GM23248 (cell line): ENCODE results near the gene CDK14. TPM values are rescaled to one million over a fixed set of nuclear protein-coding genes. Genes with fewer than 3 reads are reported as not detected.

ENCODE experiments used
- DNase-seq: peaks from one replicate; pipeline ENCODE4 v3.0.0-alpha.2; 2015
- H2AFZ ChIP-seq: fragments of 200-600 bp; sonication (generic); 2 replicates; pipeline ENCODE4 v1.6.1; 2016; ENCODE audit warnings: antibody characterized with exemption
- H3F3A ChIP-seq: fragments of 200-600 bp; sonication (generic); 2 replicates; pipeline ENCODE4 v1.6.1; 2016; ENCODE audit warnings: mild to moderate bottlenecking, antibody characterized with exemption, mixed run types; ENCODE audit not compliant: insufficient read depth
- H3K27ac ChIP-seq: fragments of 200-600 bp; sonication (generic); 2 replicates; pipeline ENCODE4 v1.5.1; 2016; ENCODE audit warnings: mild to moderate bottlenecking
- H3K27me3 ChIP-seq: fragments of 200-600 bp; sonication (generic); replicated peaks from 2 replicates; pipeline ENCODE4 v1.6.1; 2016; ENCODE audit warnings: mild to moderate bottlenecking; ENCODE audit not compliant: insufficient read depth
- H3K36me3 ChIP-seq: fragments of 200-600 bp; sonication (generic); 2 replicates; pipeline ENCODE4 v1.6.1; 2016; ENCODE audit warnings: low read depth, mild to moderate bottlenecking
- H3K4me1 ChIP-seq: fragments of 200-600 bp; sonication (generic); 2 replicates; pipeline ENCODE4 v1.6.1; 2016; ENCODE audit warnings: mild to moderate bottlenecking; ENCODE audit not compliant: insufficient read depth
- H3K4me2 ChIP-seq: fragments of 200-600 bp; sonication (generic); one replicate; pipeline ENCODE4 v1.6.1; 2016; ENCODE audit warnings: mild to moderate bottlenecking; ENCODE audit not compliant: unreplicated experiment
- H3K4me3 ChIP-seq: fragments of 200-600 bp; sonication (generic); 2 replicates; pipeline ENCODE4 v1.5.1; 2016; ENCODE audit warnings: mild to moderate bottlenecking
- H3K79me2 ChIP-seq: fragments of 200-600 bp; sonication (generic); 2 replicates; pipeline ENCODE4 v1.6.1; 2016; ENCODE audit warnings: mild to moderate bottlenecking; ENCODE audit not compliant: insufficient read depth
- H3K9ac ChIP-seq: fragments of 200-600 bp; sonication (generic); 2 replicates; pipeline ENCODE4 v1.6.1; 2016; ENCODE audit warnings: mild to moderate bottlenecking
- H3K9me2 ChIP-seq: fragments of 200-600 bp; sonication (generic); 2 replicates; pipeline ENCODE4 v1.6.1; 2016; ENCODE audit warnings: mixed run types, mild to moderate bottlenecking, moderate library complexity; ENCODE audit not compliant: insufficient read depth
- H3K9me3 ChIP-seq: fragments of 200-600 bp; sonication (generic); one replicate; pipeline ENCODE4 v1.6.1; 2017; ENCODE audit warnings: low read depth
- H4K20me1 ChIP-seq: fragments of 200-600 bp; sonication (generic); 2 replicates; pipeline ENCODE4 v1.6.0; 2016; ENCODE audit not compliant: insufficient read depth
- EZH2 ChIP-seq: fragments of 200-600 bp; sonication (generic); IDR thresholded peaks from 2 replicates; pipeline ENCODE4 v1.6.1; 2018; ENCODE audit warnings: antibody characterized with exemption, mild to moderate bottlenecking; ENCODE audit not compliant: insufficient read depth, poor library complexity, severe bottlenecking
- EZH2phosphoT487 ChIP-seq: fragments of 200-600 bp; sonication (generic); IDR thresholded peaks from 2 replicates; pipeline ENCODE4 v1.6.1; 2018; ENCODE audit warnings: antibody characterized with exemption, moderate library complexity, mild to moderate bottlenecking, low read depth; ENCODE audit not compliant: insufficient read depth
- WGBS, 2 experiments: methylation state at CpG; one replicate each; pipeline ENCODE4 v1.1.6; 2015 to 2017; ENCODE audit warnings: low lambda C conversion rate in 2 of 2, low coverage in 1 of 2; ENCODE audit errors: missing lambda C conversion rate in 2 of 2; 5-methylcytosine and 5-hydroxymethylcytosine counted together
- in situ Hi-C: fragments of 300-500 bp; cut with MboI; formaldehyde crosslinking; loops from 2 replicates; pipeline ENCODE4 v1.15.0; 2020
- polyA plus RNA-seq: library from polyadenylated mRNA; unstranded; fragments of >200 nt; fragmentation: Nextera tagmentation; extraction: Ambion mirVana; gene quantifications from 2 replicates; pipeline ENCODE4 v1.2.1, GENCODE V29; 2016
- total RNA-seq: library from RNA; depleted of rRNA; stranded (reverse); fragments of >200 nt; shearing (Covaris generic); gene quantifications from 2 replicates; pipeline ENCODE4 v1.2.3, GENCODE V29; 2014

The CDK14 gene
- total and polyA plus RNA-seq, 2 experiments from 2014 or later, result 19.9 to 21.2 TPM

GRCh38 chr7:90994601-90995000 is 398.5 kb downstream of the CDK14 start:
- WGBS, 2 experiments, result 95 to 96% methylated on average over 5 of the region's 5 CpGs

GRCh38 chr7:90995996-90996395 is 399.9 kb downstream of the CDK14 start:
- H3K4me2 ChIP-seq, result no peak overlapping the region
- no peaks in the 10 kb centered on the region for H3K9me2 ChIP-seq
- H3K9me3 ChIP-seq, result no peaks in the 10 kb centered on the region
- no peak overlapping the region for H3K27ac ChIP-seq
- H4K20me1 ChIP-seq, result no peaks in the 10 kb centered on the region
- no peaks in the 10 kb centered on the region for H3K36me3 ChIP-seq
- TF ChIP-seq EZH2, result no peak
- no peak for TF ChIP-seq EZH2phosphoT487
- no peaks in the 10 kb centered on the region for H3K27me3 ChIP-seq
- DNase-seq, result no peak
- no peak overlapping the region for H3K4me3 ChIP-seq
- H2AFZ ChIP-seq, result no peak overlapping the region
- H3F3A ChIP-seq, result peaks cover 14% of the 10 kb centered on the region; the same call in 1 of the 2 replicates
- in situ Hi-C loops, result no loop called here
- peaks cover 15% of the 10 kb centered on the region for H3K4me1 ChIP-seq
- H3K79me2 ChIP-seq, result no peaks in the 10 kb centered on the region
- H3K9ac ChIP-seq, result no peak overlapping the region
- 84 to 86% methylated on average over 2 of the region's 2 CpGs for WGBS, 2 experiments

More at GRCh38 chr7:90994601-90995000, 398.5 kb downstream of the CDK14 start:
- no peaks in the 10 kb centered on the region for H3K79me2 ChIP-seq
- TF ChIP-seq EZH2, result no peak
- TF ChIP-seq EZH2phosphoT487, result no peak
- H3K9ac ChIP-seq, result no peak overlapping the region
- in situ Hi-C loops, result no loop called here
- H3K9me3 ChIP-seq, result no peaks in the 10 kb centered on the region
- H3K9me2 ChIP-seq, result no peaks in the 10 kb centered on the region
- H4K20me1 ChIP-seq, result no peaks in the 10 kb centered on the region
- H3K4me3 ChIP-seq, result no peak overlapping the region
- peaks cover 2% of the 10 kb centered on the region; the same call in 1 of the 2 replicates for H3F3A ChIP-seq
- H3K36me3 ChIP-seq, result no peaks in the 10 kb centered on the region
- DNase-seq, result peak; percentile 10
- no peaks in the 10 kb centered on the region for H3K27me3 ChIP-seq
- H3K4me2 ChIP-seq, result no peak overlapping the region
- peaks cover under 1% of the 10 kb centered on the region; the same call in 1 of the 2 replicates for H3K4me1 ChIP-seq
- no peak overlapping the region for H3K27ac ChIP-seq
- H2AFZ ChIP-seq, result no peak overlapping the region

GRCh38 chr7:90999989-91000979 is 404.2 kb downstream of the CDK14 start:
- Histone ChIP-seq H3K79me2 (0 out of 2 replicates have a peak, but pooled peaks cover 6% of the 10 kb centered on the region), H3K36me3 (no peaks in the 10 kb centered on the region), H3K9me2 (no peaks in the 10 kb centered on the region), H3K27me3 (no peaks in the 10 kb centered on the region), H3K4me2 (peak overlapping the region; percentile 56), H2AFZ (no peak overlapping the region), H3F3A (peaks cover 20% of the 10 kb centered on the region; the same call in 1 of the 2 replicates), H4K20me1 (no peaks in the 10 kb centered on the region), H3K9ac (0 out of 2 replicates have a peak overlapping the region, but pooled peaks have one; percentile 21), H3K4me1 (peaks cover 18% of the 10 kb centered on the region), H3K9me3 (no peaks in the 10 kb centered on the region), H3K4me3 (no peak overlapping the region), H3K27ac (peak overlapping the region; percentile 30)
- WGBS, 2 experiments, result 79 to 84% methylated on average over 5 of the region's 5 CpGs
- in situ Hi-C loops, result loop anchor here (25.0 kb wide), 1 partner anchor 538 kb away; the partner anchor contains the start of gene PTTG1IP2
- TF ChIP-seq EZH2phosphoT487, result no peak
- TF ChIP-seq EZH2, result no peak
- peak; percentile 68 for DNase-seq

- no peak overlapping the region for H3K9ac ChIP-seq
- H3K4me2 ChIP-seq, result no peak overlapping the region
- TF ChIP-seq EZH2 (no peak), EZH2phosphoT487 (no peak)
- H3K79me2 ChIP-seq, result 0 out of 2 replicates have a peak, but pooled peaks cover 6% of the 10 kb centered on the region
- in situ Hi-C loops, result loop anchor here (25.0 kb wide), 1 partner anchor 543 kb away; the partner anchor contains the start of gene PTTG1IP2
- H3K27me3 ChIP-seq, result no peaks in the 10 kb centered on the region
- no peaks in the 10 kb centered on the region for H3K9me3 ChIP-seq
- H3K27ac ChIP-seq, result no peak overlapping the region
- no peak overlapping the region for H3K4me3 ChIP-seq
- H3K36me3 ChIP-seq, result no peaks in the 10 kb centered on the region
- no peak overlapping the region for H2AFZ ChIP-seq
- DNase-seq, result no peak
- WGBS, 2 experiments, result 89 to 90% methylated on average over 4 of the region's 4 CpGs
- no peaks in the 10 kb centered on the region for H4K20me1 ChIP-seq
- peaks cover 13% of the 10 kb centered on the region for H3K4me1 ChIP-seq
- H3F3A ChIP-seq, result peaks cover 20% of the 10 kb centered on the region; the same call in 1 of the 2 replicates
- 0 out of 2 replicates have a peak, but pooled peaks cover 3% of the 10 kb centered on the region for H3K9me2 ChIP-seq
Observed at GRCh38 chr7:91005024-91005423, 408.9 kb downstream of the CDK14 start.
